SW480 (cell line): ENCODE results near the gene CHN2.

Source experiments
- DNase-seq: peaks from one replicate; pipeline ENCODE4 v3.0.0-alpha.2; 2016; ENCODE audit warnings: low spot score

CHN2 gene

GRCh38 chr7:29228289-29229011, 33.9 kb downstream of the CHN2 start:
- DNase-seq, result peak; percentile 39

DNA sequence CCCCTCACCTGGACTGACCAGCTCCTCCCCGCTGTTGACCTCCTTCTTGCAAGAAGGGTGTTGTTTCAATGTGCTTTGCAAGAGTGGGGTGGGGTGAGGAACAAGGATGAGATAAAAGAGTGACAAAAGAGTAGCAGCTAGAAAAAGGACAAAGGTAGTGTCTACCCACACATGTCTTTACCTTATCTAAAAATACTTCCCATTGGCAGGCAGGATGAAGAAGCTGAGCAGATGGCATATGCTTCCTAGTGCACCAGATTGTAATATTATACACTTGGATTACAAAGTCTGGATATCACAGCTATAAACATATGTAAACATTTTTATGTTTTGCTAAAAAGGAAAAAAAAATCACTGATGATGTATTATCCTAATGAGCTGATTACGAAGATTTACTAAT, 34.5 kb downstream of the CHN2 start:
- DNase-seq, result no peak

- no peak for DNase-seq
Measured at GRCh38 chr7:29229946-29230345, 35.4 kb downstream of the CHN2 start.

DNA sequence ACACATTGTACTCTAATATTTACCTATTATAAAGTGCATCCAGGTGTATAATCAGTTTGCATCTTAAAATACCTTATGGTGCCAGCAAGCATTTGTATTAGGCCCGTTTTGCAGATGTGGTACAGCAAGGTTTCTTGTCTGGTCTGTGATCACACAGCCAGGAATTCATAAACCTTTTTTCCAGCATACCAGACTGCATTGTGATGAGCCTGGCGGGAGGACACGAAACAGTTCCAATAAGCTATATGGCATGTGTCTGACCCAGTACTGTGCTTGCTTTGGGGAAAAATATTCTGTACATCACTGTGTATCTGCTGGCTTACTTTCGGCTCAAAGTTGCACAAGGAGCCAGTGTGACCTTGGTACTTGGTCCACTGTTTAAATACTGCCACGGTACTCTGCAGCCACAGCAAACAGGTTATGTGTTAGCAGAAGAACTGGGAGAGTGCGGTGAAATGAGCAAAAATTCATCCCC, 36.3 kb downstream of the CHN2 start:
- no peak for DNase-seq

DNA sequence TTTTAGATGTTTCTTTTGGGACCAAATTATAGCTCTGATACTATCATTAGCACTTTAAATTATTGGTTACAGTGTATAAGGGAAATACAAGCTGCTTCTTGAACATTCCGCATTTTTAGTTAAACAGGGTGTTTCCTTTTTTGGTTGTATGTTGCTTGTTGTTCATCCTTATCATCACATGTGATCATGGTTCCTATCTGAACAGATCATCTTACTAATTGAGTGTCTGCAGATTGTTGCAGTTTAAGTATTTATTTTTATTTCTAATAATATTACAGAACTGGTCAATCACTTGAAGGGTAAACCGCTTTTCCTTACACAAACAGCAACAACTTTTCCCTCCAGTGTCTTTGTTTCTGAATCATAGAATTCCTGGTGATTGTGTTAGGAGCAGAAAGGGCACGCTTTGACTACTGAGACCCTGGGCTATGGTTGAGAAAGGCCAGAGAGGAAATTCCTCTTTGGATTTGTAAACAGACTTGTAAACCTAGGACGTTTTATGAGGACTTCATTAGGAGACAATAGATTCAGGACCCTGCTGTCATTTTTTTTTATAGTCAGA, 37.2 kb downstream of the CHN2 start:
- no peak for DNase-seq

- DNase-seq, result no peak
Measured at GRCh38 chr7:29234438-29234837, 39.9 kb downstream of the CHN2 start.

DNA sequence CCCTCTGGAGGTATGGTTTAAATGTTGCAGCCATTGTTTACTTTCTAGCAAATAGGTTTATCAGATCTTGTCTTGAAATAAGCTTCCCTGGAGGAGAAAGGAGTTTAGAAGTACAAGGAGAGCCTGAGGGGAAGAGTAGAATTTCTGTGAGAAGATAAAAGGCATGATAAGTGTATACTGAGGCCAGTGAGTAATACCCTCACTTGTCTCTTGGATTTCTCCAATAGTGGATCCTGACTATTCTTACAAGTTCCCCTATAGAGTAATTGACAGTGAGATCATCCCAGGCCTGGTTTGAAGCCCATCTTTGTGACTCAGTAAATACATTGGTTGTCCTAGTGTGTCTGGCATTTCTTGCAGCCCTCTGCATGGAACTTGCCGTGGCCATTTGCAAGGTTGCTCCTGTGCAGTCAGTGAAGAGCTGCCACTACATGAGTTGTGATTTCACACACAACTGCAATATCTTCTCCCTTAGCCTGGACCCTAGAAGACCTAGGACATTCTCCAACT, 41.6 kb downstream of the CHN2 start:
- no peak for DNase-seq

DNA sequence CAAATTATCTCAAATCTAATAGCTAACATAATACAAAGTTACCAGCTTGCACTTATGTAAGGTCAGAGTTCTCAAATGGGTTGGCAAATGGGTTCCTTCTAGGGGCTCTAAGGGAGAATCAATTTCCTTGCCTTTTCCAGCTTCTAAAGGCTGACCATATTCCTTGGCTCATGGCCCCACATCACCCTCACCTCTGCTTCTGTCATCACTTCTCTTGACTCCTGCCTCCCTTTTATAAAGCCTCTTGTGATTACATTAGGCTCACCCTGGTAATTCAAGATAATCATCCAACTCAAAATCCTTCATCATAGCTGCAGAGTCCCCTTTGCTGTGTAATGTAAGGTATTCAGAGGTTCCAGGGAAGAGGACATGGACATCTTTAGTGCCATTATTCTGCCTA, 42.1 kb downstream of the CHN2 start:
- DNase-seq, result no peak

DNA sequence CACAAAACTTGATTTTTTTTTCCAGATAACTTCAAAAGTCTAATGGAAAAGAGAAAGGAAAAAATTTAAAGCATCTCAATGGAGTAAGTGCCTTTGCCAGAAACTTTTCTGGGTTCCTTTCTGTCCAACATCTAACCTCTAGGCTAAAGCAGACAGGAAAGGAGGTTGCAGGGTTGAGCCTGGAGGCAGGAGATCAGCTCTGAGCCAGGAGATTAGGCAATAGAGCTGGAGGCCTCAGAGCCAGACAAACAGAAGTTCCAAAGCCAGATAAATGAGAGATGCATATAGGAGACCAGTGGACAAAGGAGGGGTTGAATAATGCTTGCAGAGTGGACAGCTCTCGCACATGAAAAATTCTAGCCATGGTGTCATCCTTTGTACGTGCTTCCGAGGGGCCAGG, 42.9 kb downstream of the CHN2 start:
- no peak for DNase-seq

- DNase-seq, result no peak
Measured at GRCh38 chr7:29239638-29240037, 45.1 kb downstream of the CHN2 start.

DNA sequence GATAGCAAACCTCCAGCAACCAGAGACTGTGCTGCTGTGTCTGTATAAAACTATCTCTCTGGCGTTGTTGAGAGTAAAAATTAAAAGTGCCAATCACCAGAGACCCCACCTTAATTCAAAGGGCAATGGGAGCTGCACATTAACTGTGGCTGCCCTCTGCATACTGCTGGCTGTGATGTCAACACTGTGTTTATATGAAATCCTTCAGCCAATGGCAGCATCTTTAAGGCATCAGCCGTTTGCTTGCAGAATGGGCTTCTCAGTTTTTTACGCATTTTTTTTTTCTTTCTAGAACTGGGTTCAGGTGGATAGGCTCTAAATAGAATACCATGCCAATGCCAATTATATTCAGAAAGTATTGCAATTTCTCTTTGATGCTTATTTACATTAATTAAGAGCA, 47.7 kb downstream of the CHN2 start:
- DNase-seq, result no peak

- DNase-seq, result no peak
Measured at GRCh38 chr7:29243910-29244655, 49.5 kb downstream of the CHN2 start.

- DNase-seq, result no peak
Measured at GRCh38 chr7:29247224-29247962, 52.8 kb downstream of the CHN2 start.

- no peak for DNase-seq
Measured at GRCh38 chr7:29247963-29248236, 53.3 kb downstream of the CHN2 start.

- no peak for DNase-seq
Measured at GRCh38 chr7:29248713-29249382, 54.3 kb downstream of the CHN2 start.

GRCh38 chr7:29249383-29249750, 54.8 kb downstream of the CHN2 start:
- DNase-seq, result no peak

GRCh38 chr7:29249860-29250259, 55.3 kb downstream of the CHN2 start:
- no peak for DNase-seq

DNA sequence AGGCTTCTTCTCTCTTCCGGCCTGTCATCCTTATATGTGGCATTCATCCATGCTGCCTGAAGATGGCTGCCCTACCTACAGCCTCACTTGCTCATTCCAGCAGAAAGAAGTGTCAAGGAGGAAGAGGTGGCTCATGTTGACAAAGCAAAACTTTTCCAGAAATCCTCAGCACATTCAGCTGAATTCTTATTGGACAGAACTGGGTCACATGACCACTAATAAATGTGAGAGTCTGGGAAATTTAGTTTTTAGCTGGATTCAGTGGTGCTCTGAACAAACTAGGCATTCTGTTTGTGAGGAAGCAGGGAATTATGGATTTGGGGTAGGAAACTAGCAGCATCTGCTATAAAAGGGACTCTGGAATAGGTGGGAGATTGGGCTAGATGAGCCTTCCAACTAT, 58.6 kb downstream of the CHN2 start:
- no peak for DNase-seq

GRCh38 chr7:29254591-29254990, 60.0 kb downstream of the CHN2 start:
- peak; percentile 33 for DNase-seq

DNA sequence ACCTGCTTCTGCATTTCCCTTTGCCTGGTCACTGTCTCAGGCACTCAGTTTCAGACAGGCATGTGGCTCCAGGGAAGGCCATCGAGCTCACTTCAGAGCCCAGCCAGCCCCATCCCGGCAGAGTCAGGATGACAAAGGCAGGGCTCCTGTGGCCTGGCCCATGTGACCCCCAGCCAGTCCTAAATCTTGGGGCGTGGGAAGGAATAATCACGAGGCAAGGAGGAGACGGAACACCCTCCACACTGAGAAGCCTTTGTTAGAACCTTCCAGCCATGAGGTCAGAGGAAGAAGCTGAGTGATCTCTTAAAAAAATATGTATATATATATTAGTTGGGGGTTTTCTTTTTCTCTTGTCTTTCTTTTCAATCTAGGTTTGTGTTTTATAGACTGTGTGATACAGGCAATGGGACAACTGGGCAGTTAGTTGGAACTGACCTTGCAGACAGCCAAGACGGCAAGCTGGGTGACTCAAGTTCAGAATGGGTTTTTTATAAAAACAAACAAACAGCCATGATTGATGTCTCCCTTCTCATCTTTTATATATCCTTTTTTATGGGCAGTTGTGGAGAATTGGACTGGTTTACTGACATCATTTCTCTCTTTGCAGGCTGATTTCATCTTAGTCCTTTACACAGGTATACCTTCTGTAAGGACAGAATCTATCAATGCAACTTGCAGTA, 60.8 kb downstream of the CHN2 start:
- DNase-seq, result peak; percentile 38

DNA sequence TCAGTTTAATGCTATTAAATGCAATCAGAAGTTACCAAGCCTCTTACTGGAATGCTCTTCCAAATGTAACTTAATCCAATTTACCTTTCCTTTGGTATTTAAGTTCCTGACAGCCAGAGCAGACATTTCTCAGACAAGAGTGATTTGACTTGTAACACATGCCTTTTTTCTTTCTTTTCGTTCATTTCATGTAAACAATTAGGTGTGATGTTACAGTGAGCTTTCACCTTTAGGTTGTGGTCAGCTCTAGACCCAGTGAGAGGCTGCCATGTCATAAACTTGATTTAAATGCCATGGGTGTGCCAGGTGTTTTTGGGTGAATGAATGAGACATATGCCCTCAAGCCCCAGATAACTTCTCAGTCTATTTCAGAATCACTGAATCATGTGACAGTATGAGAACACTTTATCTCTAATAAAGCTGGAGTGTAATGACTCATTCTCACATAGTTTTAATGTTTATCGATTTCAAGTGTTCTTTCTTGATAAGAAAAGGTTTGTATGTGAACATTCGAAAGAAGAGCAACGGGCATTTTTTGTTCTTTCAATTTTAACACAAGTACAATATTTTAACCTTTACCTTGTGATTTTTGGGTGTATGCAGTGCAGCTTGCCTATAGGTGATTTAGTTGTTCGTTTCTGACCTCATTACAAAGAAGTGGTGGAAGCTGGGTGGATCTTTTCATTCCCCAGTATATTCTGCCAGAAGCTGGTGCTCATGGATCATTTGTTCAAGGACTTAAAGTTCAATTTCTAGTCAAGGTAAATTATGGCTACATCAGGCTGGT, 61.5 kb downstream of the CHN2 start:
- peak; percentile 69 for DNase-seq
